Neural cell (in vitro differentiated cells): ENCODE measurements around the gene ITGA11. TPM values are rescaled to one million over a fixed set of nuclear protein-coding genes. Genes with fewer than 3 reads are reported as not detected.

ENCODE experiments used
- H2AFZ ChIP-seq: fragments of 200-600, 300-800 bp; sonication (generic), shearing (Covaris generic); 2 replicates; pipeline ENCODE4 v1.6.0; 2014; ENCODE audit warnings: low read depth, mild to moderate bottlenecking, antibody characterized with exemption, low read length, moderate library complexity
- H3F3A ChIP-seq: fragments of 200-600 bp; shearing (Covaris generic); 2 replicates; pipeline ENCODE4 v1.6.1; 2016; ENCODE audit warnings: mild to moderate bottlenecking, moderate library complexity, mixed read lengths, antibody characterized with exemption, low read length; ENCODE audit not compliant: insufficient read depth, poor library complexity, severe bottlenecking
- H3K27ac ChIP-seq: fragments of 200-600, 300-800 bp; sonication (generic), shearing (Covaris generic); 2 replicates; pipeline ENCODE4 v1.5.1; 2014; ENCODE audit warnings: mild to moderate bottlenecking, low read length, moderate library complexity
- H3K27me3 ChIP-seq: fragments of 300-800, 200-600 bp; sonication (generic), shearing (Covaris generic); 2 replicates; pipeline ENCODE4 v1.6.0; 2014; ENCODE audit warnings: mild to moderate bottlenecking, low read depth, low read length, moderate library complexity; ENCODE audit not compliant: insufficient read depth
- H3K36me3 ChIP-seq: fragments of 300-800, 200-600 bp; sonication (generic), shearing (Covaris generic); 2 replicates; pipeline ENCODE4 v1.5.1; 2014; ENCODE audit warnings: mild to moderate bottlenecking, antibody characterized with exemption, low read length, moderate library complexity; ENCODE audit not compliant: insufficient read depth
- H3K4me2 ChIP-seq: fragments of 300-800, 200-600 bp; sonication (generic), shearing (Covaris generic); 2 replicates; pipeline ENCODE4 v1.6.0; 2014; ENCODE audit warnings: mild to moderate bottlenecking, low read length
- H3K4me3 ChIP-seq: fragments of 300-800, 200-600 bp; sonication (generic), shearing (Covaris generic); 2 replicates; pipeline ENCODE4 v1.5.1; 2014; ENCODE audit warnings: mild to moderate bottlenecking, low read length, moderate library complexity
- H3K79me2 ChIP-seq: fragments of 200-600 bp; shearing (Covaris generic); replicated peaks from 2 replicates; pipeline ENCODE4 v1.6.0; 2014; ENCODE audit warnings: mild to moderate bottlenecking, low read length, moderate library complexity; ENCODE audit not compliant: insufficient read depth
- H3K9ac ChIP-seq: fragments of 300-800, 200-600 bp; sonication (generic), shearing (Covaris generic); 2 replicates; pipeline ENCODE4 v1.6.1; 2016; ENCODE audit warnings: mild to moderate bottlenecking, low read length, mixed read lengths
- H3K9me2 ChIP-seq: fragments of 200-600 bp; shearing (Covaris generic); 2 replicates; pipeline ENCODE4 v1.6.1; 2016; ENCODE audit warnings: mild to moderate bottlenecking, low read length, mixed read lengths; ENCODE audit not compliant: insufficient read depth
- H3K9me3 ChIP-seq: fragments of 200-600, 300-800 bp; sonication (generic), shearing (Covaris generic); 2 replicates; pipeline ENCODE4 v1.6.1; 2016; ENCODE audit warnings: mild to moderate bottlenecking, mixed run types, low read length, moderate library complexity, mixed read lengths
- H4K20me1 ChIP-seq: fragments of 200-600 bp; shearing (Covaris generic); 2 replicates; pipeline ENCODE4 v1.6.1; 2016; ENCODE audit warnings: mild to moderate bottlenecking, mixed run types; ENCODE audit not compliant: insufficient read depth
- EP300 ChIP-seq: fragments of 450-650 bp; conservative IDR thresholded peaks from 2 replicates; pipeline ENCODE4 v1.6.1; 2014; ENCODE audit warnings: antibody characterized with exemption, mild to moderate bottlenecking, moderate library complexity; ENCODE audit not compliant: poor library complexity, severe bottlenecking
- EZH2 ChIP-seq: fragments of 200-600, 300-800 bp; shearing (Covaris generic), sonication (generic); IDR thresholded peaks from 2 replicates; pipeline ENCODE4 v1.6.1; 2014; ENCODE audit warnings: antibody characterized with exemption, low read length, borderline replicate concordance, mild to moderate bottlenecking; ENCODE audit not compliant: insufficient read depth, poor library complexity, severe bottlenecking
- MXI1 ChIP-seq: fragments of 450-650 bp; conservative IDR thresholded peaks from 2 replicates; pipeline ENCODE4 v1.6.1; 2014; ENCODE audit warnings: antibody characterized with exemption, mild to moderate bottlenecking; ENCODE audit not compliant: poor library complexity, severe bottlenecking
- POLR2AphosphoS5 ChIP-seq: IDR thresholded peaks from 2 replicates; pipeline ENCODE4 v1.6.1; 2012
- RAD21 ChIP-seq: fragments of 450-650 bp; conservative IDR thresholded peaks from 2 replicates; pipeline ENCODE4 v1.6.1; 2014; ENCODE audit warnings: antibody characterized with exemption, mild to moderate bottlenecking, moderate library complexity
- SMC3 ChIP-seq: fragments of 450-650 bp; conservative IDR thresholded peaks from 2 replicates; pipeline ENCODE4 v1.6.1; 2014; ENCODE audit warnings: antibody characterized with exemption, mild to moderate bottlenecking, moderate library complexity; ENCODE audit not compliant: poor library complexity
- TAF1 ChIP-seq: IDR thresholded peaks from 2 replicates; pipeline ENCODE4 v1.6.1; 2012; ENCODE audit warnings: low read depth
- polyA plus RNA-seq: library from polyadenylated mRNA; depleted of rRNA; stranded (reverse); fragments of >200 nt; gene quantifications from 2 replicates; pipeline ENCODE4 v1.2.3, GENCODE V29; 2014
- TF ChIP-seq, protein P1 (sequence below): fragments of 450-650 bp; IDR thresholded peaks from 2 replicates; pipeline ENCODE4 v1.5.1; 2014; ENCODE audit warnings: antibody characterized with exemption, mild to moderate bottlenecking, moderate library complexity; ENCODE audit not compliant: poor library complexity, severe bottlenecking
- TF ChIP-seq, protein P2 (sequence below): IDR thresholded peaks from 2 replicates; pipeline ENCODE4 v1.6.1; 2012; ENCODE audit warnings: borderline replicate concordance

The ITGA11 gene
- polyA plus RNA-seq, 1 donor from 2014 or later: not detected

DNA sequence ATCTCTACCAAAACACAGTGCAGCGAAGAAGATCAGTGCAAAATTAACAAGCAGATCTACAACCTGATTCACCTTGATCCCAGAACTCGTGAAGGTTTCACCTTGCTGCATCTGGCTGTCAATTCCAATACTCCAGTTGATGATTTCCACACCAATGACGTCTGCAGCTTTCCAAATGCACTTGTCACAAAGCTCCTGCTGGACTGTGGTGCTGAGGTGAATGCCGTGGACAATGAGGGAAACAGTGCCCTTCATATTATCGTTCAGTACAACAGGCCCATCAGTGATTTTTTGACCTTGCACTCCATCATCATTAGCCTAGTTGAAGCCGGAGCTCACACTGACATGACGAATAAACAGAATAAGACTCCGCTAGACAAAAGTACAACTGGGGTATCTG, 141.2 kb downstream of the ITGA11 start:
- Histone ChIP-seq H3K27ac (no peak overlapping the region), H3K9ac (no peak overlapping the region), H3F3A (no peaks in the 10 kb centered on the region), H3K36me3 (peaks cover 19% of the 10 kb centered on the region), H4K20me1 (no peaks in the 10 kb centered on the region), H3K27me3 (no peaks in the 10 kb centered on the region), H3K4me3 (no peak overlapping the region), H3K79me2 (peaks cover 62% of the 10 kb centered on the region), H3K4me2 (no peak overlapping the region), H2AFZ (no peak overlapping the region), H3K9me3 (no peaks in the 10 kb centered on the region), H3K9me2 (no peaks in the 10 kb centered on the region)
- TF ChIP-seq MXI1 (no peak), RAD21 (no peak), POLR2AphosphoS5 (no peak), EZH2 (no peak), TAF1 (no peak), EP300 (no peak), SMC3 (no peak)
- TF ChIP-seq, protein P1, sequence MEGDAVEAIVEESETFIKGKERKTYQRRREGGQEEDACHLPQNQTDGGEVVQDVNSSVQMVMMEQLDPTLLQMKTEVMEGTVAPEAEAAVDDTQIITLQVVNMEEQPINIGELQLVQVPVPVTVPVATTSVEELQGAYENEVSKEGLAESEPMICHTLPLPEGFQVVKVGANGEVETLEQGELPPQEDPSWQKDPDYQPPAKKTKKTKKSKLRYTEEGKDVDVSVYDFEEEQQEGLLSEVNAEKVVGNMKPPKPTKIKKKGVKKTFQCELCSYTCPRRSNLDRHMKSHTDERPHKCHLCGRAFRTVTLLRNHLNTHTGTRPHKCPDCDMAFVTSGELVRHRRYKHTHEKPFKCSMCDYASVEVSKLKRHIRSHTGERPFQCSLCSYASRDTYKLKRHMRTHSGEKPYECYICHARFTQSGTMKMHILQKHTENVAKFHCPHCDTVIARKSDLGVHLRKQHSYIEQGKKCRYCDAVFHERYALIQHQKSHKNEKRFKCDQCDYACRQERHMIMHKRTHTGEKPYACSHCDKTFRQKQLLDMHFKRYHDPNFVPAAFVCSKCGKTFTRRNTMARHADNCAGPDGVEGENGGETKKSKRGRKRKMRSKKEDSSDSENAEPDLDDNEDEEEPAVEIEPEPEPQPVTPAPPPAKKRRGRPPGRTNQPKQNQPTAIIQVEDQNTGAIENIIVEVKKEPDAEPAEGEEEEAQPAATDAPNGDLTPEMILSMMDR: no peak
- TF ChIP-seq, protein P2, sequence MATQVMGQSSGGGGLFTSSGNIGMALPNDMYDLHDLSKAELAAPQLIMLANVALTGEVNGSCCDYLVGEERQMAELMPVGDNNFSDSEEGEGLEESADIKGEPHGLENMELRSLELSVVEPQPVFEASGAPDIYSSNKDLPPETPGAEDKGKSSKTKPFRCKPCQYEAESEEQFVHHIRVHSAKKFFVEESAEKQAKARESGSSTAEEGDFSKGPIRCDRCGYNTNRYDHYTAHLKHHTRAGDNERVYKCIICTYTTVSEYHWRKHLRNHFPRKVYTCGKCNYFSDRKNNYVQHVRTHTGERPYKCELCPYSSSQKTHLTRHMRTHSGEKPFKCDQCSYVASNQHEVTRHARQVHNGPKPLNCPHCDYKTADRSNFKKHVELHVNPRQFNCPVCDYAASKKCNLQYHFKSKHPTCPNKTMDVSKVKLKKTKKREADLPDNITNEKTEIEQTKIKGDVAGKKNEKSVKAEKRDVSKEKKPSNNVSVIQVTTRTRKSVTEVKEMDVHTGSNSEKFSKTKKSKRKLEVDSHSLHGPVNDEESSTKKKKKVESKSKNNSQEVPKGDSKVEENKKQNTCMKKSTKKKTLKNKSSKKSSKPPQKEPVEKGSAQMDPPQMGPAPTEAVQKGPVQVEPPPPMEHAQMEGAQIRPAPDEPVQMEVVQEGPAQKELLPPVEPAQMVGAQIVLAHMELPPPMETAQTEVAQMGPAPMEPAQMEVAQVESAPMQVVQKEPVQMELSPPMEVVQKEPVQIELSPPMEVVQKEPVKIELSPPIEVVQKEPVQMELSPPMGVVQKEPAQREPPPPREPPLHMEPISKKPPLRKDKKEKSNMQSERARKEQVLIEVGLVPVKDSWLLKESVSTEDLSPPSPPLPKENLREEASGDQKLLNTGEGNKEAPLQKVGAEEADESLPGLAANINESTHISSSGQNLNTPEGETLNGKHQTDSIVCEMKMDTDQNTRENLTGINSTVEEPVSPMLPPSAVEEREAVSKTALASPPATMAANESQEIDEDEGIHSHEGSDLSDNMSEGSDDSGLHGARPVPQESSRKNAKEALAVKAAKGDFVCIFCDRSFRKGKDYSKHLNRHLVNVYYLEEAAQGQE: no peak

DNA sequence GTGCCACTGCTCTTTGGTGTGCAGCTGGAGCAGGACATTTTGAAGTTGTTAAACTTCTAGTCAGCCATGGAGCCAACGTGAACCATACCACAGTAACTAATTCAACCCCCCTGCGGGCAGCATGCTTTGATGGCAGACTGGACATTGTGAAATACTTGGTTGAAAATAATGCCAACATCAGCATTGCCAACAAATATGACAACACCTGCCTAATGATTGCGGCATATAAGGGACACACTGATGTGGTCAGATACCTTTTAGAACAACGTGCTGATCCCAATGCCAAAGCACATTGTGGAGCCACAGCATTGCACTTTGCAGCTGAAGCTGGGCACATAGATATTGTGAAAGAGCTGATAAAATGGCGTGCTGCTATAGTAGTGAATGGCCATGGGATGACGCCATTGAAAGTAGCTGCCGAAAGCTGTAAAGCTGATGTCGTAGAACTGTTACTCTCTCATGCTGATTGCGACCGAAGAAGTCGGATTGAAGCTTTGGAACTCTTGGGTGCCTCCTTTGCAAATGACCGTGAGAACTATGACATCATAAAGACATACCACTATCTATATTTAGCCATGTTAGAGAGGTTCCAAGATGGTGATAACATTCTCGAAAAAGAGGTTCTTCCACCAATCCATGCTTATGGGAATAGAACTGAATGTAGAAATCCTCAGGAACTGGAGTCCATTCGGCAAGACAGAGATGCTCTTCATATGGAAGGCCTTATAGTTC, 142.2 kb downstream of the ITGA11 start:
- H2AFZ ChIP-seq: no peak overlapping the region
- H3K4me2 ChIP-seq: no peak overlapping the region
- H3K9me3 ChIP-seq: no peaks in the 10 kb centered on the region
- no peaks in the 10 kb centered on the region for H3F3A ChIP-seq
- H3K36me3 ChIP-seq: peaks cover 24% of the 10 kb centered on the region
- no peaks in the 10 kb centered on the region for H4K20me1 ChIP-seq
- H3K4me3 ChIP-seq: no peak overlapping the region
- H3K27ac ChIP-seq: no peak overlapping the region
- no peak overlapping the region for H3K9ac ChIP-seq
- no peaks in the 10 kb centered on the region for H3K27me3 ChIP-seq
- TF ChIP-seq MXI1 (no peak), SMC3 (no peak), RAD21 (no peak)
- peaks cover 71% of the 10 kb centered on the region for H3K79me2 ChIP-seq
- H3K9me2 ChIP-seq: no peaks in the 10 kb centered on the region
